ENCODE data around the gene CNKSR3.

- TF ChIP-seq GABPA (IDR thresholded peaks at IDR 0.05; ENCODE audit: borderline replicate concordance, insufficient read depth, low read length) (no peak), USF2 (IDR thresholded peaks at IDR 0.05; ENCODE audit: low read length) (no peak), RBBP5 (IDR thresholded peaks at IDR 0.05; ENCODE audit: borderline replicate concordance, low read depth, low read length) (no peak), CTCF (IDR thresholded peaks at IDR 0.05; ENCODE audit: control extremely low read depth in 1 of 3, insufficient read depth in 1 of 3, low read depth in 1 of 3, low read length in 3 of 3) (no peak), NANOG (IDR thresholded peaks at IDR 0.05; ENCODE audit: insufficient read depth, low read depth, low read length, poor library complexity, severe bottlenecking) (no peak), HDAC6 (IDR thresholded peaks at IDR 0.05; ENCODE audit: low read depth, low read length) (no peak), MAFK (IDR thresholded peaks at IDR 0.05; ENCODE audit: low read depth, low read length) (no peak), TAF1 (IDR thresholded peaks at IDR 0.05; ENCODE audit: low read depth, low read length) (no peak), POLR2A (IDR thresholded peaks at IDR 0.05; ENCODE audit: control extremely low read depth in 1 of 2, low read depth in 2 of 2, low read length in 2 of 2) (no peak), MAX (IDR thresholded peaks at IDR 0.05) (no peak), EP300 (IDR thresholded peaks at IDR 0.05; ENCODE audit: borderline replicate concordance in 1 of 2, low read depth in 2 of 2, low read length in 2 of 2) (no peak), SP1 (IDR thresholded peaks at IDR 0.05; ENCODE audit: low read depth, low read length) (no peak), SP2 (IDR thresholded peaks at IDR 0.05; ENCODE audit: low read length) (no peak)
Observed at GRCh38 chr6:154521412-154521811, 10.9 kb upstream of the CNKSR3 start.
